Measurements from ENCODE around the gene ZMYM3.
"Not testable (repeated sequence)": the region's sequence is repeated elsewhere in the genome, so short reads cannot be mapped to it uniquely, and the experiment has no call there.

Gene ZMYM3

DNA sequence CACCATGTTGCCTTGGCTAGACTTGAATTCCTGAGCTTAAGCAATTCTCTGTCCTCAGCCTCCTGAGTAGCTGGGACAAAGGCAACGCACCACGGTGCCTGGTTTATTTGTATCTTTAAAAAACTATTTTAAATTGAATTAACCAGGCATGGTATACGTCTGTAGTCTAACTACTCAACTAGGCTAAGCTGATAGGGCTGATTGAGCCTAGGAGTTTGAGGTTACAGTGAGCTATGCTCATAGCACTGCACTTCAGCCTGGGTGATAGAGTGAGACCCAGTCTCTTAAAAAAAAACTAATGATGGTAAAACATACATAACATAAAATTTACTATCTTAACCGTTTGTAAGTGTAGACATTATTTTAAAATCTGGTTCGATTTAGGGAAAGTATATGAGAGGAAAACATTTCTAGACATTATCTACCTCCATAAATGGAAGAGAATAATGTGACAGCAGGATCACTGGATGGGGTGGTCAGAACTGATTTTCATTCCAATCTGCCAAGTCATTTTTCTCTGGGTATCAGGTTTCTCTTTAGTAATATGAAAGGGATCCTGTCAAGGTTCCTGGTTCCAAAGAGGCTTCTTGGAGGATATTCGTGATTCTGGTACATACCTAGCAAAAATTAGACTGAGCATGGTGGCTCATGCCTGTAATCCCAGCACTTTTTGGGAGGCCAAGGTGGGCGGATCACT is 38.9 kb upstream of the ZMYM3 start:
- peak; percentile 45 for DNase-seq (ENCODE audit: low read depth)
- TF ChIP-seq, protein P1, sequence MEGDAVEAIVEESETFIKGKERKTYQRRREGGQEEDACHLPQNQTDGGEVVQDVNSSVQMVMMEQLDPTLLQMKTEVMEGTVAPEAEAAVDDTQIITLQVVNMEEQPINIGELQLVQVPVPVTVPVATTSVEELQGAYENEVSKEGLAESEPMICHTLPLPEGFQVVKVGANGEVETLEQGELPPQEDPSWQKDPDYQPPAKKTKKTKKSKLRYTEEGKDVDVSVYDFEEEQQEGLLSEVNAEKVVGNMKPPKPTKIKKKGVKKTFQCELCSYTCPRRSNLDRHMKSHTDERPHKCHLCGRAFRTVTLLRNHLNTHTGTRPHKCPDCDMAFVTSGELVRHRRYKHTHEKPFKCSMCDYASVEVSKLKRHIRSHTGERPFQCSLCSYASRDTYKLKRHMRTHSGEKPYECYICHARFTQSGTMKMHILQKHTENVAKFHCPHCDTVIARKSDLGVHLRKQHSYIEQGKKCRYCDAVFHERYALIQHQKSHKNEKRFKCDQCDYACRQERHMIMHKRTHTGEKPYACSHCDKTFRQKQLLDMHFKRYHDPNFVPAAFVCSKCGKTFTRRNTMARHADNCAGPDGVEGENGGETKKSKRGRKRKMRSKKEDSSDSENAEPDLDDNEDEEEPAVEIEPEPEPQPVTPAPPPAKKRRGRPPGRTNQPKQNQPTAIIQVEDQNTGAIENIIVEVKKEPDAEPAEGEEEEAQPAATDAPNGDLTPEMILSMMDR (conservative IDR thresholded peaks at IDR 0.05; ENCODE audit: control insufficient read depth, insufficient read depth, low read depth, low read length): no peak
- H3K4me3 ChIP-seq (ENCODE audit: control insufficient read depth, low read depth, low read length): no peak overlapping the region

DNA sequence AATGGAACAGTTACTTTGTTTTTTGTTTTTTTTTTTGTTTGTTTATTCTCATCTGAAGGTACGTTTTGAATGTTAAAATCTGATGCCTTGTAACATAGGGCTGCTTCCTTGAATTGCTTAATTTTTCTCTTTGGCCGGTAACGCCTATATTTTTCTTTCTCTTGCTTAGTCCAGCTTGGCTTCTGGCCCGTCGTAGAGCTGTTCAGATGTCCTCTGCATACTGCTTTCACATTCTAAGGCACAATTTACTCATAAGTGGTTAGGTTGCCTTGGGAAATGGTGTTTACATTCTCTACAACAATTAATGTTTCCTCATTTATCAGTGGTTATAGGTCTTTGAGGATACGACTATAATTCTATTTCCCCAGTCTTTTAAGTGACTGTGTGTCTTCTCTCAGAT is 37.4 kb upstream of the ZMYM3 start:
- TF ChIP-seq, protein P1 (conservative IDR thresholded peaks at IDR 0.05; ENCODE audit: control insufficient read depth, insufficient read depth, low read depth, low read length): no peak
- peak; percentile 44 for DNase-seq (ENCODE audit: low read depth)
- H3K4me3 ChIP-seq (ENCODE audit: control insufficient read depth, low read depth, low read length): no peak overlapping the region

DNA sequence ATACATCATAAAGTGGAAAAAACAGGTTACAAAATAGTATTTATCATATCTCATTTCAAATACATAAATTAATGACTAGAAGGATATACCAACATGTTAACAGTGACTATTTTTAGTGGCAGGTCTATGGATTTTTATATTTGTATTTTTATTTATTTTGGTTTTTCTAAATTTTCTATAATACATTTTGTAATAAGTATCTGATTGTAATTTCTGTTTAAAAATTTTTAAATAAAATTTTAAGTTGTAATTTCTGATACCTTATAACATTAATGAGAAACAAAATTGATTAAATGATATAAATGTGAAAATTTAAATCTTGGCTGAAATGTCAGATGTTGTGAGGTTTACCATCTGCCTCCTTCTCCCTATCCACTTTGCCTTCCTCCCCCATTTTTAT is 32.0 kb upstream of the ZMYM3 start:
- no peak for DNase-seq (ENCODE audit: low read depth)
- TF ChIP-seq, protein P1 (conservative IDR thresholded peaks at IDR 0.05; ENCODE audit: control insufficient read depth, insufficient read depth, low read depth, low read length): no peak
- H3K4me3 ChIP-seq (ENCODE audit: control insufficient read depth, low read depth, low read length): peak overlapping the region; percentile 76

DNA sequence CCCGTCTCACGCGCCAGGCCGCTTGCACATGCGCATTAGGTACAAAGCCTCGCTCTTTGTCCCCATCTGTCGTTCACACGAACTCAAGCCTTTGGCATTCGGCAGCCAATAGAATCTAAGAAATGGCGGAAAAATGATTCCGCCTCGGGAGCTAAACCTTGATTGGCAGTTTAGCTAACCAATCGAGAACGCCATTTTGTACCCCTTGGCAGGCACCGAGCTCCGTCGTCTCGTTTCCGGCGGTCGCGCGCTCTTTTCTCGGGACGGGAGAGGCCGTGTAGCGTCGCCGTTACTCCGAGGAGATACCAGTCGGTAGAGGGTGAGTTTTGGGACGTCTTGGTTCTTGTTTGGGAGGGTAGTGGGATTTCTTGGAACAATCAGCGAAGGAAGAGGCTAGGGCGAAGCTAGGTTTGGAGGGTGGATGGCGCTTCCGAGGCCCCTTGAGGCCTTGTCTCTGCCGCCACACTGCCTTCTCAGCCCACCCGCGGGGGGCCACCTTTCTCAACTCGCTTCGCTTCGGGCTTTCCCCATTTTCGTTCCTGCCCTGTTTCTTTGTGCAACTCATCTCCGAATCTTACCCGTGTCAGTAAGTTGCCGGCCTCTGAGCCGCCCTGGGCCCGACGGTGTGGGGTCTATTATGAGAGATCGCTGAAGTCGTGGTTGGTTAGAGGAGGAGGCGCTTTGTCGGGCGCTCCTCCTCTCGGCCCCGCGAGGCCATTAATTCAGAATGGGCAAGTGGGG is 29.6 kb upstream of the ZMYM3 start, which contains the start of gene NONO:
Gene NONO, plus strand, starts transcription at position 233 of the 741 bp plus-strand sequence. CDS start 7,003 bp downstream, outside the sequence.
- peak within 1 kb of the TSS; percentile 76 for H3K4me3 ChIP-seq (ENCODE audit: control insufficient read depth, low read depth, low read length)
- TF ChIP-seq, protein P1 (conservative IDR thresholded peaks at IDR 0.05; ENCODE audit: control insufficient read depth, insufficient read depth, low read depth, low read length): no peak
- DNase-seq (ENCODE audit: low read depth): peak; percentile 99

DNA sequence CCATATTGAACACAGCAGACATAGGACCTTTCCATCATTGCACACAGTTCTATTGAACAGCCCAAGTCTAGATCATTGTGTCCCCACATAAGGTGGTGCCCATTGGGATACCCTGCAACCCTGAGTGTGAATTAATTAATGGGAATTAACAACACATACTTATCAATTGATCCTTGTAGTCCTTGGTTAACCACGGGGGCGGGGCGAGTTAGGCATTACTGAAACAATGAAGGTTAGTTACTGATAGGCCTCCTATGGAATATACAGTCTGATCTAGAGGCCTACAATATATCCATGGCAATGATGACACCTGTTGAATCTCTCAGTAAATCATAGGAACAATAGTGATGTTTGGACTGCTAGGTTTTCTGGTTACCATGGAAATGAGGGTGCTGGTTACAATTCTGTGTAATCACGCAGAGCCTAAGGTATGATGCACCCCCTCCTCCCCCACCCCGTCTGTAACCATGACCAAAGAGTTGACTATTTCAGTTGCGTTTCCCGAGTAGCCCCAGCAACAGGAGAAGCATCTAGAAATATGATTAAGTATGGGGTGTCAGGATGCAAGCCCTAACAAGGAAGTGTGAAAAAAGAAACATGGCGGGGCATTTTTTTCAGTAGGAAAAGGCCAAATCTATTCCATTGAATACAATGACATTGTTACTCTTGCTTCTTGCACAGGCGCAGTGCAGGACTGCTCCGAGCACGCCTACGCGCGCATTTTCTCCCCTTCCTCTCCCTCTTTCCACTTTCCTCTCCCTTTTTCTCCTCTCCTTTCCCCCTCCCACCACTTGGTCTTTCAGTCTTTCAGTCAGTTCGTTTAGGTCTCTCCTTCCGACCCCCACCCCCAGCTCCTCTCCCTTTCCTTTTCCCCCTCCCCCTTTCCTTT is 28.8 kb upstream of the ZMYM3 start:
- TF ChIP-seq, protein P1 (conservative IDR thresholded peaks at IDR 0.05; ENCODE audit: control insufficient read depth, insufficient read depth, low read depth, low read length): no peak
- DNase-seq (ENCODE audit: low read depth): peak; percentile 46
- H3K4me3 ChIP-seq (ENCODE audit: control insufficient read depth, low read depth, low read length): peak overlapping the region; percentile 76

DNA sequence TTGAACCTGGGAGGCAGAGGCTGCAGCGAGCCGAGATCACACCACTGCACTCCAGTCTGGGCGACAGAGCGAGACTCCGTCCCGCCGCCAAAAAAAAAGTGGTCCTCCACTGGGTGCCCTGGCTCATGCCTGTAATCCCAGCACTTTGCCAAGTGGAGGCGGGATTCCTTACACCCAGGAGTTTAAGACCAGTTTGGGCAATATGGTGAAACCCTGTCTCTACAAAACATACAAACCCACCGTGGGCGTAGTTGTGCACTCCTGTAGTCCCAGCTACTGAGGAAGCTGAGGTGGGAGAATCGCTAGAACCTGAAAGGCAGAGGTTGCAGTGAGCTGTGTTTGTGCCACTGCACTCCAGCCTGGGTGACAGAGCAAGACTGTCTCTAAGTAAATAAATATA is 27.4 kb upstream of the ZMYM3 start:
- H3K4me3 ChIP-seq (ENCODE audit: control insufficient read depth, low read depth, low read length); DNase-seq (ENCODE audit: low read depth): not testable (repeated sequence)

DNA sequence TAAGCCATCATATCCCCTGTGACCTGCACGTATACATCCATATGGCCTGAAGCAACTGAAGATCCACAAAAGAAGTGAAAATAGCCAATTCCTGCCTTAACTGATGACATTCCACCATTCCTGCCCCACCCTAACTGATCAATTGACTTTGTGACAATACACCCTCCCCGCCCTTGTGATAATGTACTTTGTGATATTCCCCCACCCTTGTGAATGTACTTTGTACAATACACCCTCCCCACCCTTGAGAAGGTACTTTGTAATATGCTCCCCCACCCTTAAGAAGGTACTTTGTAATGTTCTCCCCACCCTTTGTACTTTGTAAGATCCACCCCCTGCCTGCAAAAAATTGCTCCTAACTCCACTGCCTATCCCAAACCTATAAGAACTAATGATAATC is 18.4 kb upstream of the ZMYM3 start:
- DNase-seq (ENCODE audit: low read depth); H3K4me3 ChIP-seq (ENCODE audit: control insufficient read depth, low read depth, low read length): not testable (repeated sequence)

Data from fibroblast of mammary gland (primary cell).